GM12874 (cell line): ENCODE measurements around the gene ZBTB33.

Experiments
- CTCF ChIP-seq: IDR thresholded peaks from 2 replicates; pipeline ENCODE4 v1.5.1; 2011; ENCODE audit warnings: low read depth, mild to moderate bottlenecking, control low read depth, low read length, moderate library complexity; ENCODE audit not compliant: insufficient read depth

ZBTB33 gene

DNA sequence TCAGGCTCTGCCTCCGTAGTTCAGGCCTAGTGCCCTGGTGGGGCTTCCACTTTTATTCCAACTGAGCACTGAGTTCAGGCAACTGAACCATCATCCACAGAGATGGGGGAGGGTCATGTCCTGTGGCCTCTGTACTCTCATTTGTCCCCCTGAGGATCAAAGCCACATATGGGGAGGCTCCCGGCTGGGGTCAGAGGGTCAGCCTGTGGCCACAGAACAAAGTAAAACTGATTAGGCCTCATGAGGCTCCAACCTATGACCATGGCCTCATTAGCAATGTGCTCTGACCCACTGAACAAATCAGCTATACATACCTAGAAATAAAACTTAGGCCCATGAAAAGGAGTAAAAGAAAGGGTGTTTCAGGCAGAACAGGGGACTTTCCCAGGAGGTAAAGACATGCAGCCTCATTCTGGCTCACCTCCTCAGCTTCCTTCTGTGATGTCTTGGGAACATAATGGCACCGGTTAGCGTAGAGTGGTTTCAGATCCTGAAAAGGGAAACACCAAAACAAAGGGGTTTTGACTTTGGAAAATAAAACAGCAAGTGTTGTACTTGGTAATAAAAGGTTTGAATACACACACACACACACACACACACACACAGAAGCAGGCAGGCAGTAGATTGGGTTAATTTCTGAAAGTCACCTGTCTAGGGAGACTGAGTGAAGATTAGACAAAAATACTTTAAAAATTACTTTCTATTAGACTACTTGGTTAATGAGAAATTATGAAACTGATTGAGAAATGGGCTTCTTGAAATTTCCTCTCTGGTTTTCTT is 36.3 kb downstream of the ZBTB33 start:
- no peak for TF ChIP-seq CTCF

DNA sequence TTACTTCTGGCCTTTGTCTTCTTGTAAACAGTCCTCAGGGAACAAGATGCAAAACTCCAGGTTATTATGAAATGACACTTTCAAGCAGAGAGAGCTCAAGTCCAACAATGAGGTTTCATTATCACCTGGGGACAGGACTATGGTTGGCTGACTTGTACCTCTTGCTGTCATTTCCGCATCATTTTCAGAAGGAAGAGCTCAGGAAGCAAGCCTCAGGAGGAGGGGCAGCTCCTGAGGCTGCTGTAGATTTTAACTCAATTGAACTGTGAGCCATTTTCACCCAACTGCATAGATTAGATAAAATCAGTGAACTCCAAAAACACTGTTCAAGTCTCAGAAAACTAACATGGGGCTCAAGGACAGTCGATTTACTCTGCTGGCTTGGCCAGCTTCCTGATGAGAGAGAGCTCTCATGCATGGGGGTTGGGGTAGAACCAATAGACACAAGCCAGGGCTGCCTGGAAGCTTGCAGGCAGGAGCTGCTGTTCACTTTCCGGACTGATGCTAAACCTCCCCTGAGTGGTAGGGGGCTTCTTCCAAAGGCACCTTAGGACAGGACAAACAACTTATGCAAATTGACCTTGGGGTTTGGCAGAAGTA is 37.0 kb downstream of the ZBTB33 start:
- no peak for TF ChIP-seq CTCF

- TF ChIP-seq CTCF: no peak
Measured at GRCh38 chrX:120290107-120290506, 39.5 kb downstream of the ZBTB33 start.

DNA sequence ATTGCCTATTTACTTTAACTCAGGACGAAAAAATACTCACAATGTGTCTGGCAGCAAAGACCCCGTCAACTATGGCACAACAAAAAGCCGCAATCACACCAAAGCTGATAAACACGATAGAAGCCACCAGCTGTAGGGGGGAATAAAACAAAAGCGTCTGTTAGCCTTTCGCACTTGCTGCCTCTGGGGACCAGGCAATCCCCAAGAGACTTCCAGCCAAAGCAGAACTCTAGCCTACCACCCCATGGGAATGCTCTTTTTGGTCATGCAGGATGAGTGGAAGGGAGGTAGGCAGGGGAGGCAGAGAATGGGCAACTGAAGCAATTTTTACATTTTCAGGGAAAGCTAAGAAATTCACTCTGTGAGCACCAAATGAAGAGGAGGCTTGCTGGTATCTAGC is 40.6 kb downstream of the ZBTB33 start:
- TF ChIP-seq CTCF: no peak

DNA sequence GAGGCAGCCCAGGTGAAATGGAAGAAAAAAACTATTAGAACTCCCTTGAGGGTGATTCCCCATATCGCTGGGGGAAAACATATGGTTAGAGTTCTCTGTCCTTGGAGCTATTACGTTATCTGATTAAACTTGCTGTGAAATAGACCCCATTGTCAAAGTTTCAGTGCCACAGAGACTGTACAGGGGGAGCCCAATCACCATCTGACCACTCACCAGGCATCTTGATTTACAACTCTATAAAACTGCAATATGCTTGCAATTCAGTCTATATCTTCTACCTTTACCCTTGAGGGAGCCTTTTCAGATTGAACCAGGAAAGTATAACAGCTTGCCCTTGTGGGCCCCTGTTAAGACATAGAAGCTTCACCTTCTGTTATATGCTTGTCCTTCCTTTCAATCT is 42.4 kb downstream of the ZBTB33 start:
- no peak for TF ChIP-seq CTCF

DNA sequence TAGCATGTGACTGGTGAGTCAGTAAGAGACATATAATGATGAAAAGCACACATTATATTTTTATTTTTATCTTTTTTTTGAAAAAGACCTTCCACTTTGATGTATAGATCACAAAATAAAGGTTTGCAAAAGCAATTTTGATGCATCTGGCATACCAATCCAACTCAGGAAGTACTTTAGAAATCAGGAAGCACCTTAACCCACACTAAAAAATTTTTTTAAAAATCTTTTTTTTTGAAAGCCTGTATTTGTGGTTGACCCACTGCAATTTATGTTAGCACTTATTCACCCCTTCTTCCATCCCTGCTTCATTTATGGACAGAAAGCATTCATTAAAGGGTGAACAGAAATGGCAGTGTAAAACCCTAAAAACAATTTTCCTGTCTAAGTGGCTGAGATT is 44.0 kb downstream of the ZBTB33 start:
- TF ChIP-seq CTCF: no peak

DNA sequence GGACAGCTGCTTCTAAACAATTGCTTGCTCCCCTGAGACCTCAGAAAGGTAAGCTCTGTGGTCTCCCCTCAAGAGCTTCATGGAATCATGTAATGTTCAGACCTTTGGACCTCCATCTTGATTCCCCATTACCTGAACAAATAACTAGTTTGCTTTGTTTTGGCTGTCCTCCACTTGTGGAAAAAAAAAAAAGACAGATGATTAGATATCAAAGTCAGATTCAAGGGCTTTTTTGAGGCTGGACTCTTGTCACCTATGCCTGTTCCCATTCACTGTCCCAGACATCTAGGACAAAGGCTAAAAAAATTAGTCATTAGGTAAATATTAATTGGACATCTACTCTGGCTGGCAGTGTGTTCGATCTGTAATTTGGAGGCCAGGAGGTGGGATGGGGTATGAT is 47.3 kb downstream of the ZBTB33 start:
- no peak for TF ChIP-seq CTCF
